ENCODE results near the gene THSD4. TPM values are rescaled to one million over a fixed set of nuclear protein-coding genes. Genes with fewer than 3 reads are reported as not detected.

Gene THSD4
- total RNA-seq, 6 experiments from 2014 or later = 5.2 to 21.8 (median 13.7) TPM

- DNase-seq (peak in 1 of 3 donors; percentile 20), ATAC-seq (no peak)
- no peak overlapping the region for H3K27ac ChIP-seq
- H3K9me3 ChIP-seq = no peaks in the 10 kb centered on the region
- no peaks in the 10 kb centered on the region for H3K4me1 ChIP-seq
- no peak overlapping the region for H3K4me3 ChIP-seq
- intact Hi-C loops (cut with DNase I) = no loop called here
- TF ChIP-seq CTCF (IDR thresholded peaks at IDR 0.05) = no peak
- no peak for TF ChIP-seq POLR2A (IDR thresholded peaks at IDR 0.05)
- no peaks in the 10 kb centered on the region for H3K36me3 ChIP-seq
- WGBS (ENCODE audit: insufficient coverage, low coverage, low lambda C conversion rate, missing lambda C conversion rate) = 55% methylated on average over 3 of the region's 6 CpGs
- H3K27me3 ChIP-seq = no peaks in the 10 kb centered on the region
Observed at GRCh38 chr15:71798641-71799040, 683.4 kb downstream of the THSD4 start.

- Histone ChIP-seq H3K27ac (no peak overlapping the region), H3K4me3 (no peak overlapping the region), H3K4me1 (no peaks in the 10 kb centered on the region), H3K36me3 (no peaks in the 10 kb centered on the region), H3K27me3 (no peaks in the 10 kb centered on the region), H3K9me3 (no peaks in the 10 kb centered on the region)
- intact Hi-C loops (cut with DNase I) = loop anchor here in 1 of 2 donors (10.0 kb wide), 1 partner anchor 55 kb away; no protein-coding TSS in a partner anchor
- 90% methylated on average over 3 of the region's 3 CpGs for WGBS (ENCODE audit: insufficient coverage, low coverage, low lambda C conversion rate, missing lambda C conversion rate)
- DNase-seq (no peak), ATAC-seq (no peak)
- no peak for TF ChIP-seq CTCF (IDR thresholded peaks at IDR 0.05)
- TF ChIP-seq POLR2A (IDR thresholded peaks at IDR 0.05) = no peak
Observed at GRCh38 chr15:71800190-71800589, 684.9 kb downstream of the THSD4 start.

- Histone ChIP-seq H3K27me3 (no peaks in the 10 kb centered on the region), H3K36me3 (no peaks in the 10 kb centered on the region), H3K4me3 (no peak overlapping the region), H3K4me1 (no peaks in the 10 kb centered on the region), H3K27ac (no peak overlapping the region), H3K9me3 (no peaks in the 10 kb centered on the region)
- ATAC-seq (peak; percentile 88 to 93 (median 91)), DNase-seq (peak in 1 of 3 donors; percentile 21)
- WGBS (ENCODE audit: insufficient coverage, low coverage, low lambda C conversion rate, missing lambda C conversion rate) = 60% methylated on average over 16 of the region's 17 CpGs
- no peak for TF ChIP-seq POLR2A (IDR thresholded peaks at IDR 0.05)
- peak; percentile 75 to 96 (median 80) for TF ChIP-seq CTCF (IDR thresholded peaks at IDR 0.05)
- intact Hi-C loops (cut with DNase I) = loop anchor here in 1 of 2 donors (10.0 kb wide), 1 partner anchor 56 kb away; no protein-coding TSS in a partner anchor
Observed at GRCh38 chr15:71800835-71801745, 685.8 kb downstream of the THSD4 start.

- no peak overlapping the region for H3K27ac ChIP-seq
- TF ChIP-seq CTCF (IDR thresholded peaks at IDR 0.05) = no peak
- no peak for TF ChIP-seq POLR2A (IDR thresholded peaks at IDR 0.05)
- H3K9me3 ChIP-seq = no peaks in the 10 kb centered on the region
- H3K4me1 ChIP-seq = no peaks in the 10 kb centered on the region
- intact Hi-C loops (cut with DNase I) = loop anchor here in 1 of 2 donors (10.0 kb wide), 1 partner anchor 57 kb away; no protein-coding TSS in a partner anchor
- 82% methylated on average over 17 of the region's 24 CpGs for WGBS (ENCODE audit: insufficient coverage, low coverage, low lambda C conversion rate, missing lambda C conversion rate)
- no peaks in the 10 kb centered on the region for H3K27me3 ChIP-seq
- DNase-seq = peak in 1 of 3 donors; percentile 39
- ATAC-seq = no peak
- H3K36me3 ChIP-seq = no peaks in the 10 kb centered on the region
- H3K4me3 ChIP-seq = no peak overlapping the region
Observed at GRCh38 chr15:71801935-71802655, 686.8 kb downstream of the THSD4 start.
